HepG2 (cell line): ENCODE results near the gene KCTD21. TPM values are rescaled to one million over a fixed set of nuclear protein-coding genes. Genes with fewer than 3 reads are reported as not detected.

Source experiments
- ATAC-seq: fragments of 200-7000 bp; cut with Tn5 transposase; 3 replicates; pipeline ENCODE4 v1.9.1; 2020; ENCODE audit warnings: mild to moderate bottlenecking, moderate library complexity
- BruUV-seq: library from RNA; stranded (reverse); fragments of 400-500 nt; replicated peaks from 2 replicates; lab custom pipeline; 2021; lab: Mats Ljungman, UMichigan
- CTCF ChIA-PET: fragments of 300-600 bp; formaldehyde crosslinking; extraction: SDS; loops from one replicate; lab custom pipeline; 2021; ENCODE audit warnings: low total read pairs, inconsistent platforms, low intra/inter-chr PET ratio; lab: Yijun Ruan, JAX
- POLR2A ChIA-PET: fragments of 350-600 bp; sonication (Branson Sonifier 250); formaldehyde crosslinking; loops from one replicate; lab custom pipeline; 2020; ENCODE audit warnings: antibody characterized with exemption, inconsistent platforms; lab: Yijun Ruan, JAX
- DNase-seq: peaks from one replicate; pipeline ENCODE4 v3.0.0-alpha.2; 2015; ENCODE audit warnings: low spot score
- FAIRE-seq: peaks from 3 replicates; lab custom pipeline; 2011; peaks lifted over from hg19 to GRCh38; lab: Jason Lieb, UNC
- H2AFZ ChIP-seq: one replicate; pipeline ENCODE4 v1.6.1; 2011; ENCODE audit warnings: low read length, inconsistent platforms
- H3K27ac ChIP-seq: fragments of 300-600 bp; 3 replicates; pipeline ENCODE4 v1.8.0; 2011; ENCODE audit warnings: mixed run types, mild to moderate bottlenecking, mixed read lengths, low read length, inconsistent platforms; ENCODE audit not compliant: insufficient read depth; ENCODE audit errors: extremely low read length
- H3K27me3 ChIP-seq, 2 experiments: fragments of 200-600 bp in 1 of 2; 2 replicates in 1 of 2; 3 replicates in 1 of 2; pipeline versions ENCODE4 v1.6.0 to v1.8.0; 2011; ENCODE audit warnings: low read length in 2 of 2, mild to moderate bottlenecking in 2 of 2, moderate library complexity in 2 of 2, inconsistent platforms in 1 of 2; ENCODE audit not compliant: insufficient read depth in 2 of 2, control insufficient read depth in 1 of 2
- H3K36me3 ChIP-seq, 2 experiments: fragments of 200-600 bp in 1 of 2; replicated peaks in 1 of 2; 2 replicates in 1 of 2; 3 replicates in 1 of 2; pipeline versions ENCODE4 v1.5.1 to v1.8.0; 2011; ENCODE audit warnings: low read length in 2 of 2, inconsistent platforms in 1 of 2; ENCODE audit not compliant: insufficient read depth in 2 of 2, control insufficient read depth in 1 of 2
- H3K4me1 ChIP-seq: 2 replicates; pipeline ENCODE4 v1.5.1; 2012; ENCODE audit warnings: low read length, inconsistent platforms; ENCODE audit not compliant: insufficient read depth
- H3K4me2 ChIP-seq: 2 replicates; pipeline ENCODE4 v1.6.0; 2011; ENCODE audit warnings: low read depth, low read length, inconsistent platforms
- H3K4me3 ChIP-seq, 3 experiments: fragments of 200-600 bp in 1 of 3; sonication (generic), shearing (Covaris generic) in 1 of 3; replicated peaks in 1 of 3; 2 replicates each; pipeline ENCODE4 v1.5.1; 2011 to 2016; ENCODE audit warnings: low read length in 3 of 3, inconsistent platforms in 2 of 3, low read depth in 2 of 3, mild to moderate bottlenecking in 2 of 3, control low read depth in 1 of 3, mixed read lengths in 1 of 3; ENCODE audit not compliant: insufficient read depth in 1 of 3
- H3K79me2 ChIP-seq: one replicate; pipeline ENCODE4 v1.6.1; 2011; ENCODE audit warnings: low read length, inconsistent platforms; ENCODE audit not compliant: insufficient read depth
- H3K9ac ChIP-seq: 2 replicates; pipeline ENCODE4 v1.6.0; 2011; ENCODE audit warnings: mild to moderate bottlenecking, low read depth, low read length, inconsistent platforms; ENCODE audit not compliant: insufficient read depth
- H3K9me3 ChIP-seq: 2 replicates; pipeline ENCODE4 v1.5.1; 2012; ENCODE audit warnings: mild to moderate bottlenecking, low read length
- H4K20me1 ChIP-seq: 2 replicates; pipeline ENCODE4 v1.6.0; 2011; ENCODE audit warnings: inconsistent platforms, mild to moderate bottlenecking, low read length, moderate library complexity; ENCODE audit not compliant: insufficient read depth
- EHMT2 ChIP-seq: fragments of 200-600 bp; sonication (generic); IDR thresholded peaks from 2 replicates; pipeline ENCODE4 v1.7.0; 2017; ENCODE audit warnings: antibody characterized with exemption, low read depth, low read length, borderline replicate concordance
- MAFG ChIP-seq: sonication (generic); formaldehyde crosslinking; IDR thresholded peaks from 2 replicates; pipeline ENCODE4 v1.5.1; 2020; ENCODE audit warnings: mild to moderate bottlenecking, missing genetic modification reagents
- MAFK ChIP-seq, 2 experiments: IDR thresholded peaks in 1 of 2; conservative IDR thresholded peaks in 1 of 2; 2 replicates each; pipeline ENCODE4 v1.6.1; 2011; ENCODE audit warnings: improper control_type of control experiment in 2 of 2, low read length in 2 of 2
- NAIF1 ChIP-seq: sonication (generic); formaldehyde crosslinking; IDR thresholded peaks from 2 replicates; pipeline ENCODE4 v1.5.0; 2020; ENCODE audit warnings: mild to moderate bottlenecking, missing genetic modification reagents, borderline replicate concordance
- NR2C2 ChIP-seq: sonication (generic); formaldehyde crosslinking; IDR thresholded peaks from 2 replicates; pipeline ENCODE4 v1.4.0; 2020; ENCODE audit warnings: missing genetic modification reagents, mild to moderate bottlenecking, moderate library complexity, borderline replicate concordance
- NR2F1 ChIP-seq, 2 experiments: fragments of 450-650 bp in 1 of 2; formaldehyde crosslinking in 1 of 2; IDR thresholded peaks; 2 replicates each; pipeline versions ENCODE4 v1.5.0 to v1.6.1; 2016 to 2020; ENCODE audit warnings: mild to moderate bottlenecking in 1 of 2, missing compliant biosample characterization in 1 of 2, missing genetic modification reagents in 1 of 2, moderate library complexity in 1 of 2
- RXRA ChIP-seq: sonication (generic); formaldehyde crosslinking; IDR thresholded peaks from 2 replicates; pipeline ENCODE4 v1.5.1; 2020; ENCODE audit warnings: missing genetic modification reagents
- SPEN ChIP-seq: sonication (generic); formaldehyde crosslinking; IDR thresholded peaks from 2 replicates; pipeline ENCODE4 v1.5.1; 2020; ENCODE audit warnings: low read depth, mild to moderate bottlenecking, missing genetic modification reagents
- ZBTB38 ChIP-seq: sonication (generic); formaldehyde crosslinking; IDR thresholded peaks from 2 replicates; pipeline ENCODE4 v1.5.1; 2020; ENCODE audit warnings: mild to moderate bottlenecking, missing genetic modification reagents
- ZNF382 ChIP-seq: sonication (generic); formaldehyde crosslinking; IDR thresholded peaks from 2 replicates; pipeline ENCODE4 v1.5.0; 2020; ENCODE audit warnings: missing genetic modification reagents, mild to moderate bottlenecking, borderline replicate concordance
- ZNF678 ChIP-seq: sonication (generic); formaldehyde crosslinking; IDR thresholded peaks from 2 replicates; pipeline ENCODE4 v1.4.0; 2020; ENCODE audit warnings: mild to moderate bottlenecking, missing genetic modification reagents
- WGBS: methylation state at CpG from one replicate; pipeline ENCODE4 v1.1.6; 2017; ENCODE audit warnings: low lambda C conversion rate; 5-methylcytosine and 5-hydroxymethylcytosine counted together
- in situ Hi-C: cut with HindIII; loops from 2 replicates; pipeline ENCODE4 v1.10.0; 2017; ENCODE audit warnings: low pct_unique_long_range_greater_than_20kb; ENCODE audit not compliant: extremely low pct_ligation_motif_present
- intact Hi-C: fragments of 100-400 bp; cut with micrococcal nuclease; formaldehyde crosslinking; loops from one replicate; pipeline ENCODE4 v1.10.0; 2022; ENCODE audit not compliant: unreplicated experiment
- polyA plus RNA-seq, 8 experiments: library from polyadenylated mRNA; depleted of rRNA in 3 of 8; stranded (reverse) in 7 of 8; unstranded in 1 of 8; fragments of >200 nt; fragmentation: Illumina TruSeq in 4 of 8; extraction: Trizol in 4 of 8; gene quantifications; 2 replicates each; pipeline versions ENCODE4 v1.2.1 to v1.2.3, GENCODE V29; 2011 to 2016; ENCODE audit warnings: low read depth in 4 of 8, missing spikeins in 1 of 8, mixed read lengths in 1 of 8; ENCODE audit not compliant: insufficient read depth in 1 of 8
- total RNA-seq, 5 experiments: library from RNA; depleted of rRNA; stranded (reverse); fragments of >200 nt; fragmentation: Illumina TruSeq; extraction: Trizol; gene quantifications; 2 replicates each; pipeline ENCODE4 v1.2.3, GENCODE V29; 2016; ENCODE audit warnings: low read depth in 1 of 5
- TF ChIP-seq, protein P1 (sequence below): sonication (generic); formaldehyde crosslinking; IDR thresholded peaks from 2 replicates; pipeline ENCODE4 v1.5.0; 2020; ENCODE audit warnings: missing genetic modification reagents
- TF ChIP-seq, protein P2 (sequence below): sonication (generic); formaldehyde crosslinking; IDR thresholded peaks from 2 replicates; pipeline ENCODE4 v1.9.0; 2021; ENCODE audit warnings: mild to moderate bottlenecking, missing genetic modification reagents

Gene KCTD21
- total and polyA plus RNA-seq, 2 of the 13 experiments (the other 11 are each of a cell fraction or from before 2014, with no cell fraction given): 3.1 to 13.5 TPM

- TF ChIP-seq NAIF1 (CRISPR knock-in tag) (no peak), NR2C2 (no peak), ZNF678 (no peak), ZBTB38 (peak; percentile 42; the same call in 1 of the 2 replicates), SPEN (no peak), MAFK (conservative IDR thresholded peaks at IDR 0.05 in 1 of 2, IDR thresholded peaks at IDR 0.05 in 1 of 2; ENCODE audit: low read length in 2 of 2) (no peak)
Observed at GRCh38 chr11:78170413-78170812, 18.0 kb downstream of the KCTD21 start (continued).

GRCh38 chr11:78168539-78169477 lies 19.6 kb downstream of the KCTD21 start:
- peak overlapping the region; percentile 36 for H3K4me2 ChIP-seq
- H3K27me3 ChIP-seq: no peaks in the 10 kb centered on the region
- WGBS: 54% methylated on average over 10 of the region's 17 CpGs
- DNase-seq (peak; percentile 64), FAIRE-seq (no peak), ATAC-seq (peak; percentile 49)
- in situ Hi-C loops: no loop called here
- CTCF ChIA-PET: no interaction called here
- POLR2A ChIA-PET: interaction anchor here (0.7 to 1.4 kb wide), 5 partner anchors 12 to 111 kb away, joined by 3 to 8 read pairs (median 3); partner anchors contain the start of gene ALG8
- no peak overlapping the region for H2AFZ ChIP-seq
- H3K4me3 ChIP-seq: peak overlapping the region in 1 of 3 experiments; percentile 8; a peak in 1 of 6 replicates
- intact Hi-C loops: no loop called here
- no peak overlapping the region for H3K27ac ChIP-seq
- no TSS peak for BruUV-seq
- no peaks in the 10 kb centered on the region; the same call in 1 of the 2 replicates for H4K20me1 ChIP-seq
- H3K4me1 ChIP-seq: peaks cover 38% of the 10 kb centered on the region
- H3K9me3 ChIP-seq: no peaks in the 10 kb centered on the region
- peaks cover 0 to under 1% of the 10 kb centered on the region in 2 experiments; a peak in 2 of 5 replicates for H3K36me3 ChIP-seq
- H3K79me2 ChIP-seq: no peaks in the 10 kb centered on the region
- H3K9ac ChIP-seq: no peak overlapping the region
- no peak for TF ChIP-seq ZNF382 (CRISPR knock-in tag)
- TF ChIP-seq, protein P1, sequence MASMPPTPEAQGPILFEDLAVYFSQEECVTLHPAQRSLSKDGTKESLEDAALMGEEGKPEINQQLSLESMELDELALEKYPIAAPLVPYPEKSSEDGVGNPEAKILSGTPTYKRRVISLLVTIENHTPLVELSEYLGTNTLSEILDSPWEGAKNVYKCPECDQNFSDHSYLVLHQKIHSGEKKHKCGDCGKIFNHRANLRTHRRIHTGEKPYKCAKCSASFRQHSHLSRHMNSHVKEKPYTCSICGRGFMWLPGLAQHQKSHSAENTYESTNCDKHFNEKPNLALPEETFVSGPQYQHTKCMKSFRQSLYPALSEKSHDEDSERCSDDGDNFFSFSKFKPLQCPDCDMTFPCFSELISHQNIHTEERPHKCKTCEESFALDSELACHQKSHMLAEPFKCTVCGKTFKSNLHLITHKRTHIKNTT (CRISPR knock-in tag): no peak
- TF ChIP-seq EHMT2: no peak
- 0 out of 2 replicates have a peak, but pooled peaks have one; percentile 27 for TF ChIP-seq RXRA
- TF ChIP-seq, protein P2, sequence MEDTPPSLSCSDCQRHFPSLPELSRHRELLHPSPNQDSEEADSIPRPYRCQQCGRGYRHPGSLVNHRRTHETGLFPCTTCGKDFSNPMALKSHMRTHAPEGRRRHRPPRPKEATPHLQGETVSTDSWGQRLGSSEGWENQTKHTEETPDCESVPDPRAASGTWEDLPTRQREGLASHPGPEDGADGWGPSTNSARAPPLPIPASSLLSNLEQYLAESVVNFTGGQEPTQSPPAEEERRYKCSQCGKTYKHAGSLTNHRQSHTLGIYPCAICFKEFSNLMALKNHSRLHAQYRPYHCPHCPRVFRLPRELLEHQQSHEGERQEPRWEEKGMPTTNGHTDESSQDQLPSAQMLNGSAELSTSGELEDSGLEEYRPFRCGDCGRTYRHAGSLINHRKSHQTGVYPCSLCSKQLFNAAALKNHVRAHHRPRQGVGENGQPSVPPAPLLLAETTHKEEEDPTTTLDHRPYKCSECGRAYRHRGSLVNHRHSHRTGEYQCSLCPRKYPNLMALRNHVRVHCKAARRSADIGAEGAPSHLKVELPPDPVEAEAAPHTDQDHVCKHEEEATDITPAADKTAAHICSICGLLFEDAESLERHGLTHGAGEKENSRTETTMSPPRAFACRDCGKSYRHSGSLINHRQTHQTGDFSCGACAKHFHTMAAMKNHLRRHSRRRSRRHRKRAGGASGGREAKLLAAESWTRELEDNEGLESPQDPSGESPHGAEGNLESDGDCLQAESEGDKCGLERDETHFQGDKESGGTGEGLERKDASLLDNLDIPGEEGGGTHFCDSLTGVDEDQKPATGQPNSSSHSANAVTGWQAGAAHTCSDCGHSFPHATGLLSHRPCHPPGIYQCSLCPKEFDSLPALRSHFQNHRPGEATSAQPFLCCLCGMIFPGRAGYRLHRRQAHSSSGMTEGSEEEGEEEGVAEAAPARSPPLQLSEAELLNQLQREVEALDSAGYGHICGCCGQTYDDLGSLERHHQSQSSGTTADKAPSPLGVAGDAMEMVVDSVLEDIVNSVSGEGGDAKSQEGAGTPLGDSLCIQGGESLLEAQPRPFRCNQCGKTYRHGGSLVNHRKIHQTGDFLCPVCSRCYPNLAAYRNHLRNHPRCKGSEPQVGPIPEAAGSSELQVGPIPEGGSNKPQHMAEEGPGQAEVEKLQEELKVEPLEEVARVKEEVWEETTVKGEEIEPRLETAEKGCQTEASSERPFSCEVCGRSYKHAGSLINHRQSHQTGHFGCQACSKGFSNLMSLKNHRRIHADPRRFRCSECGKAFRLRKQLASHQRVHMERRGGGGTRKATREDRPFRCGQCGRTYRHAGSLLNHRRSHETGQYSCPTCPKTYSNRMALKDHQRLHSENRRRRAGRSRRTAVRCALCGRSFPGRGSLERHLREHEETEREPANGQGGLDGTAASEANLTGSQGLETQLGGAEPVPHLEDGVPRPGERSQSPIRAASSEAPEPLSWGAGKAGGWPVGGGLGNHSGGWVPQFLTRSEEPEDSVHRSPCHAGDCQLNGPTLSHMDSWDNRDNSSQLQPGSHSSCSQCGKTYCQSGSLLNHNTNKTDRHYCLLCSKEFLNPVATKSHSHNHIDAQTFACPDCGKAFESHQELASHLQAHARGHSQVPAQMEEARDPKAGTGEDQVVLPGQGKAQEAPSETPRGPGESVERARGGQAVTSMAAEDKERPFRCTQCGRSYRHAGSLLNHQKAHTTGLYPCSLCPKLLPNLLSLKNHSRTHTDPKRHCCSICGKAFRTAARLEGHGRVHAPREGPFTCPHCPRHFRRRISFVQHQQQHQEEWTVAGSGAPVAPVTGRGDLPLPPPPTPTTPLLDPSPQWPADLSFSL: no peak
- peak; percentile 66; the same call in 1 of the 2 replicates for TF ChIP-seq ZBTB38
- TF ChIP-seq MAFG (CRISPR knock-in tag): no peak
- TF ChIP-seq NR2F1 (CRISPR knock-in tag; IDR thresholded peaks at IDR 0.05): 0 out of 4 replicates have a peak, but pooled peaks of 1 of the 2 experiments have one; percentile 9
